ENCODE data around the gene KCNK17. TPM values are rescaled to one million over a fixed set of nuclear protein-coding genes. Genes with fewer than 3 reads are reported as not detected.
A peak's percentile ranks its signal among the peaks of the same experiment; 100 is the strongest.

Gene KCNK17
- total RNA-seq, 1 experiment from 2014 or later = 1.2 TPM

DNA sequence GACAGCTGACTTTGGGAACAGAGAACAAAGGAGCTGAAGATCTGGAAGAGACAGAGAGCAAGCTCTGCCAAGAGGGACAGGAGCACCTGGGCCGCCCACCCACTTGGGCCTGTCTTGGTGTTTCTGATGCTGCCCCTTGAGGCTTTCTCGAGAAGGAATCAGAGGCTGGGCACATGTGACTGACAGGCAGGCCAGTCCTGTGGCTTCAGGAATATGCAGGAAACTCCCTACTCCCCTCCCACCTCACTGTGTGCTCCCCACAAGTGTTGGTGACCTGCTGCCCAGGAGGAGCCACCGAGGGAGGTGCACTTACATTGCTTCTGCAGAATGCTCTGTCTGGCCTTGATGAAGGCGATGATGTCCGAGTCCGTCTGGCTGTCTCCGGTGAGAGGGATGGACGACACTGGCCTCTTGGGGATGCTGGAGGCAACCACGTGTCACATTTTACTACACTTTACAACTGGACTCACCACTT lies 29.2 kb upstream of the KCNK17 start:
- Histone ChIP-seq H2BK15ac (ENCODE audit: low read depth, low read length) (no peak overlapping the region), H2BK5ac (ENCODE audit: insufficient read length, low read length) (no peak overlapping the region), H2AK5ac (ENCODE audit: insufficient read length, low read length) (no peak overlapping the region), H3K79me1 (ENCODE audit: insufficient read depth, low read depth, low read length, poor library complexity, severe bottlenecking) (no peaks in the 10 kb centered on the region), H3K56ac (ENCODE audit: insufficient read length, low read depth, low read length) (no peak overlapping the region), H3K9me3 (ENCODE audit: control insufficient read depth, low read depth, low read length) (no peaks in the 10 kb centered on the region), H3K27me3 (ENCODE audit: insufficient read depth, low read length) (no peaks in the 10 kb centered on the region), H3T11ph (ENCODE audit: low read length) (no peak overlapping the region), H3K27ac (ENCODE audit: insufficient read length, low read depth, low read length) (no peak overlapping the region), H2AFZ (ENCODE audit: low read length) (no peak overlapping the region), H4K5ac (ENCODE audit: insufficient read length, low read depth, low read length) (no peak overlapping the region), H3K4me1 (ENCODE audit: insufficient read depth, low read length) (no peaks in the 10 kb centered on the region; the same call in 1 of the 2 replicates), H3K79me2 (ENCODE audit: insufficient read depth, low read length) (no peaks in the 10 kb centered on the region), H2BK120ac (ENCODE audit: low read depth, low read length, poor library complexity, severe bottlenecking) (no peak overlapping the region), H3K4me2 (ENCODE audit: insufficient read depth, insufficient read length, low read length) (no peak overlapping the region), H4K20me1 (ENCODE audit: control insufficient read depth, insufficient read depth, insufficient read length) (no peaks in the 10 kb centered on the region), H4K91ac (ENCODE audit: insufficient read length, low read depth, low read length) (no peak overlapping the region), H3K9ac (ENCODE audit: extremely low read depth, insufficient read length, low read length) (no peak overlapping the region), H3K23ac (ENCODE audit: insufficient read length, low read depth, low read length) (no peak overlapping the region), H3K18ac (ENCODE audit: insufficient read length, low read depth, low read length) (no peak overlapping the region), H3K4ac (ENCODE audit: low read depth, low read length) (no peak overlapping the region), H2BK12ac (ENCODE audit: insufficient read length, low read depth, low read length) (no peak overlapping the region), H3K23me2 (ENCODE audit: insufficient read length, low read depth, low read length, poor library complexity, severe bottlenecking) (no peaks in the 10 kb centered on the region), H3K14ac (ENCODE audit: insufficient read depth, low read length) (no peak overlapping the region), H2BK20ac (ENCODE audit: low read depth, low read length, poor library complexity, severe bottlenecking) (no peak overlapping the region), H4K8ac (replicated peaks; ENCODE audit: insufficient read length, low read depth, low read length) (no peak overlapping the region)
- DNase-seq = peak; percentile 49
- H3K36me3 Mint-ChIP-seq (ENCODE audit: insufficient read depth in 1 of 3, low read depth in 3 of 3) = peaks cover 0 to 5% (median 0%) of the 10 kb centered on the region in 3 experiments; a peak in 2 of 7 replicates
- peaks cover 0 to 4% of the 10 kb centered on the region in 2 experiments; a peak in 3 of 5 replicates for H3K9me3 Mint-ChIP-seq
- no peak overlapping the region for H3K4me3 Mint-ChIP-seq
- TF ChIP-seq, protein P1, sequence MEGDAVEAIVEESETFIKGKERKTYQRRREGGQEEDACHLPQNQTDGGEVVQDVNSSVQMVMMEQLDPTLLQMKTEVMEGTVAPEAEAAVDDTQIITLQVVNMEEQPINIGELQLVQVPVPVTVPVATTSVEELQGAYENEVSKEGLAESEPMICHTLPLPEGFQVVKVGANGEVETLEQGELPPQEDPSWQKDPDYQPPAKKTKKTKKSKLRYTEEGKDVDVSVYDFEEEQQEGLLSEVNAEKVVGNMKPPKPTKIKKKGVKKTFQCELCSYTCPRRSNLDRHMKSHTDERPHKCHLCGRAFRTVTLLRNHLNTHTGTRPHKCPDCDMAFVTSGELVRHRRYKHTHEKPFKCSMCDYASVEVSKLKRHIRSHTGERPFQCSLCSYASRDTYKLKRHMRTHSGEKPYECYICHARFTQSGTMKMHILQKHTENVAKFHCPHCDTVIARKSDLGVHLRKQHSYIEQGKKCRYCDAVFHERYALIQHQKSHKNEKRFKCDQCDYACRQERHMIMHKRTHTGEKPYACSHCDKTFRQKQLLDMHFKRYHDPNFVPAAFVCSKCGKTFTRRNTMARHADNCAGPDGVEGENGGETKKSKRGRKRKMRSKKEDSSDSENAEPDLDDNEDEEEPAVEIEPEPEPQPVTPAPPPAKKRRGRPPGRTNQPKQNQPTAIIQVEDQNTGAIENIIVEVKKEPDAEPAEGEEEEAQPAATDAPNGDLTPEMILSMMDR (conservative IDR thresholded peaks at IDR 0.05) = no peak; the same call in 2 of the 3 replicates
- WGBS (ENCODE audit: extremely low coverage, insufficient read length, low lambda C conversion rate) = no CpG with 5 or more reads among the region's 9 CpGs
- peaks cover 34 to 43% of the 10 kb centered on the region in 2 experiments for H3K4me1 Mint-ChIP-seq
- peaks cover 4% of the 10 kb centered on the region for H3K27me3 Mint-ChIP-seq (ENCODE audit: low read depth)
- peak overlapping the region in 1 of 3 experiments; percentile 21; a peak in 1 of 7 replicates for H3K27ac Mint-ChIP-seq

Data from H9 (cell line).